NB4 (cell line): Measurements from ENCODE around the gene RAD51B.

ENCODE experiments used
- DNase-seq: peaks from one replicate; pipeline ENCODE4 v3.0.0; 2010; ENCODE audit warnings: low read depth
- H3K4me3 ChIP-seq: one replicate; pipeline ENCODE4 v1.5.1; 2011; ENCODE audit warnings: mild to moderate bottlenecking, low read depth, low read length, moderate library complexity
- CTCF ChIP-seq: IDR thresholded peaks from one replicate; pipeline ENCODE4 v1.5.1; 2012; ENCODE audit warnings: low read depth, low read length
- MAX ChIP-seq: IDR thresholded peaks from 2 replicates; pipeline ENCODE4 v1.6.1; 2011; ENCODE audit warnings: low read depth, low read length
- MYC ChIP-seq: IDR thresholded peaks from 2 replicates; pipeline ENCODE4 v1.6.1; 2011; ENCODE audit warnings: low read depth, low read length
- POLR2A ChIP-seq: IDR thresholded peaks from 2 replicates; pipeline ENCODE4 v1.6.1; 2011; ENCODE audit warnings: mild to moderate bottlenecking; ENCODE audit not compliant: insufficient read length; ENCODE audit errors: extremely low read depth

RAD51B gene

GRCh38 chr14:68539241-68539737 is 719.7 kb downstream of the RAD51B start:
- no peak overlapping the region for H3K4me3 ChIP-seq
- no peak for DNase-seq
- no peak for TF ChIP-seq CTCF
- TF ChIP-seq MYC = no peak
- TF ChIP-seq MAX = no peak
- TF ChIP-seq POLR2A = no peak

- DNase-seq = no peak
- TF ChIP-seq CTCF (no peak), MYC (no peak), POLR2A (no peak), MAX (no peak)
- H3K4me3 ChIP-seq = no peak overlapping the region
Observed at GRCh38 chr14:68539789-68540188, 720.2 kb downstream of the RAD51B start.

GRCh38 chr14:68541178-68541896 is 721.8 kb downstream of the RAD51B start:
- DNase-seq = no peak
- H3K4me3 ChIP-seq = no peak overlapping the region
- no peak for TF ChIP-seq MYC
- TF ChIP-seq CTCF = no peak
- no peak for TF ChIP-seq POLR2A
- no peak for TF ChIP-seq MAX

GRCh38 chr14:68542346-68542745 is 722.8 kb downstream of the RAD51B start:
- TF ChIP-seq POLR2A = no peak
- TF ChIP-seq MAX = no peak
- TF ChIP-seq CTCF = no peak
- no peak for TF ChIP-seq MYC
- DNase-seq = no peak

GRCh38 chr14:68543516-68543915 is 723.9 kb downstream of the RAD51B start:
- no peak for DNase-seq
- no peak overlapping the region for H3K4me3 ChIP-seq
- TF ChIP-seq POLR2A = no peak

More at GRCh38 chr14:68542346-68542745, 722.8 kb downstream of the RAD51B start:
- no peak overlapping the region for H3K4me3 ChIP-seq

- no peak for DNase-seq
- no peak overlapping the region for H3K4me3 ChIP-seq
- TF ChIP-seq CTCF = no peak
- TF ChIP-seq POLR2A = no peak
- no peak for TF ChIP-seq MYC
- TF ChIP-seq MAX = no peak
Observed at GRCh38 chr14:68544081-68544892, 724.7 kb downstream of the RAD51B start.
